Right lung (tissue), 5 donors: ENCODE data around the gene EDA. TPM values are rescaled to one million over a fixed set of nuclear protein-coding genes. Genes with fewer than 3 reads are reported as not detected.
"Not testable (repeated sequence)": the region's sequence is repeated elsewhere in the genome, so short reads cannot be mapped to it uniquely, and the experiment has no call there.

ENCODE experiments used
- DNase-seq, 2 donors: peaks; one replicate each; pipeline ENCODE4 v3.0.0-alpha.2; 2013
- polyA plus RNA-seq, 5 donors: library from polyadenylated mRNA; unstranded; fragments of 120-200 nt; gene quantifications; one replicate each; pipeline versions ENCODE4 v1.2.1 to v1.2.3, GENCODE V29; 2013; ENCODE audit warnings: inconsistent platforms in 1 of 5, low replicate concordance in 1 of 5; ENCODE audit not compliant: insufficient read length in 5 of 5, insufficient read depth in 1 of 5

The EDA gene
- polyA plus RNA-seq, 5 donors = 2.8 to 5.8 (median 3.7) TPM

DNA sequence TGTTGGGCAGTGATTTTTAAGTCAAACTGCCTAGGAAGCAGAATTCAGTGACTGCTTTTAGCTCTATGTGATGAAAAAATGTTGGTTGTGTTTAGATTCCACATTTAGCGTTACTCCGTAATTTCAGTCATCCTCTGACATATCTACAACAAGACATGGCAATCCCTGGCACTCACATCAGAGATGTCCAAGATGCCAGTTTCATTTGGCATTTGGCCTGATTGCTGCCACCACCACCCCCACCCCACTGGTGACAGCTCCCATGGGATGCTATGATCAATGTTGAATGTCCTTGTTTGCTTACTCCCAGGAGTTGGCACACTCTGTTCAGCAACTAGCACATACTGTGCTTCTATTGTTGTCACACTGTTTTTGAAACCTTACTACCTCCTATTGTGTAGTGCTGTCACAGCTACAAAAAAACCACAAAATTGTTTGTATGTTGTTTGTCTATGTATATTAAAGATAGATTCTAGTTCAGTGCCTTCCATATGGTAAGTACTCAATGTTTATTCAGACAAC lies 332.4 kb downstream of the EDA start:
- no peak for DNase-seq

- no peak for DNase-seq
Measured at GRCh38 chrX:69951753-69952152, 335.8 kb downstream of the EDA start.

- DNase-seq = no peak
Measured at GRCh38 chrX:69959712-69960111, 343.8 kb downstream of the EDA start.

DNA sequence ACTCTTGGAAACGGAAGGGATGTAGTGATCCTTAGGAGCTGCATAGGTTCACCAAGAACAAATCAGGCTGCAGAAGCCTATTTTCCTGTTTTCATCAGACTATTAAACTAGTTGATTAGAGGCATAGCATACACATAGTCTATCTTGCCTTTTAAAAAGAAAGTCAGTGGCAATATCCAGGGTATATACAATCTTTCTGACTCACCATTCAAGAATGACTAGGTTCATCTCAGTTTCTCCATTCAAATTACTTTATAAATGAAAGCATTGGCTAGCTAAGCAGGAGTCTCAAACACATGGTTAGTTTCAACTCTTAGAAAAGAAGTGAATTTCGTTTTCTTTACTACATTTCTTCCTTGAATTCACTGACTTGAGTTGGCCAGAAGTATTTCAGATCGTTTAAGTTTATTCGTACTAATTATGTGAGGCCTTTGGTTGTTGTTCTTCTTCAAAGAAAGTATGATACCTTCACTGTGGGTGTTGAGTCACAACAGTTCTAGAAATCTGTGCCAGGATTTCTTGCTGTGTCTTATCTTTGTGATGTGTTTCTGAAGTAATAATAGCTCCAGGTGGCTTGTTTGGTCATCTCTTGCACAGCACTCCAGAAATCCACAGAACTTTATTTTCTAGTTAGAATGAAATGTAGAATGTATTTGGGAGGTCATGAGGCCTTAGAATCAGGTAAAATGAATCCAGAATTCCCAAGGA lies 345.6 kb downstream of the EDA start:
- no peak for DNase-seq

DNA sequence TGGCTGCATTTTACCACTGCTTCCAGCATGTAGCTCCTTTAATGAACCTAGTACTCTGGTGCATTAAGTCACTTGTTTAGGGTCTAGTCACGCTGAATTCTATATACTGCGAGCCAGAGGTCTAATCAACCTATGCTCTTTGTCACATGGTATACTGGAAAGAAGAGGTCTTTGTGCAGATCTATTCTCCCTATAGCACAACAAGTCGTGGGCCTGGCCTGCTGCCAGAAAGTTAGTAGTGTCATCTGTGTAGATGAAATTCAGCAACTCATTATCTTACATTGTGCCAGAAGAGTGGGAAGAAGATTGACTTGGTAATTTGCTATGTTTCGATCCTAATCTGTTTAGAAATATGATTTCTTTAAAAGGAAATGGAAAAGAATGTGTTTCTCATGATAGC lies 353.0 kb downstream of the EDA start:
- peak in 1 of 2 donors; percentile 2 for DNase-seq

GRCh38 chrX:69969460-69969859 lies 353.5 kb downstream of the EDA start:
- DNase-seq = no peak

DNA sequence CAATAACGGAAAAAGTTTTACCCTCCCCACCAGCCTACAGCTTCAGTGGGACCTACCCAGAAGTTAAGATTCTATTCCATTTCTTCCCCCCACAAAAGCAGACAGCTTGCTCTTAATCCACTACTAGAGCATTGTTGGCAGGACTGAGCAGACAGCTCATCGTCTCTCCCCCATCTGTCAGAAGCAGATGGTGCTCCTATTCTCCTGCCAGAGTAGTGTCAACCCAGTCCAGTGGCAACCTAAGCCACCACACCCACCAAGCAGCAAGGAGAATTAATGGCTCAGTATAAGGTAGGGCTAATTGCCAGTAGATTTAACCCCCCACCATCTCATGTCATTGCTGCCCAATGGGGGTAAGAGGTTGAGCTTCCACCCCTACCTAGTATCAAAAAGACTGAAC lies 371.8 kb downstream of the EDA start:
- DNase-seq = no peak

DNA sequence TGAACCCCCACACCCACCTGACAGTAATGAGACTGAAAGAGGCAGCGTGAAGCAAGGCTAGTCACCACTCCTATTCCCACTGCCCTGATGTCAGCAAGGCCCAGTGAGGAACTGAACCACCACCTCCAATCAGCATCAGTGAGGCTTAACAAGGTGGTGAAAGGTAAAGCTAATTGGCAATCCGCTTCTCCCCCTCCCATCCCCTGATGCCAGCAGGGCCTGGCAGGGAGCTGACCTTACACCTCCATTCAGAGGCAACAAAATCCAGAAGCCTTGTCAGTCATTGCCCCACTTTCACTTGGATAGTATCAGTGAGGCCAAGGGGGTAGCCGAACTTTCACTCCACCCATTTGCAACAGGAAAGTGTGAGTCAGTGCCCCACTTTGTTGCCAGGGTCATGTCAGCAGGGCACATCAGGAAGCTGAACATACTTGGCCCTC lies 373.1 kb downstream of the EDA start:
- DNase-seq = no peak

- DNase-seq = no peak
Measured at GRCh38 chrX:69991685-69992084, 375.8 kb downstream of the EDA start.

DNA sequence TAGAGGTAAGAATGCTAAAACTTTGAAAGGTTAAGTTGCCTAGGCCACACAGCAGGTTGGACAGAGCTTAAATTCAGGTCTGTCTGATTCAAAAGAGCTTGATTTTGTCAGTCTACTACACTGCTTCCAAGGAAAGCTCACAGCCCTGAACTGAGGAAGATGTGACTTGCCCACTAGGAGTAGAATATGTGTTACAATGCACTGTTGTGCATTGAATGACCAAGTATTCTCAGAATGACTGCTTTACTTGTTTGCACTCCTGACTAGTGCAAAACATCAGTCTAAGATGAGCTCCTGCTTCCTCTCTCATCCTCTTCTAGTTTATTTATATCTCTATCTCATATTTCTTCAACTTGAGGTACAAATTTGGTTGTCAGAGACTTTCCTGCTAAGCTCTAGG lies 377.6 kb downstream of the EDA start:
- DNase-seq = no peak

GRCh38 chrX:69995362-69996112 lies 379.6 kb downstream of the EDA start:
- DNase-seq = no peak

DNA sequence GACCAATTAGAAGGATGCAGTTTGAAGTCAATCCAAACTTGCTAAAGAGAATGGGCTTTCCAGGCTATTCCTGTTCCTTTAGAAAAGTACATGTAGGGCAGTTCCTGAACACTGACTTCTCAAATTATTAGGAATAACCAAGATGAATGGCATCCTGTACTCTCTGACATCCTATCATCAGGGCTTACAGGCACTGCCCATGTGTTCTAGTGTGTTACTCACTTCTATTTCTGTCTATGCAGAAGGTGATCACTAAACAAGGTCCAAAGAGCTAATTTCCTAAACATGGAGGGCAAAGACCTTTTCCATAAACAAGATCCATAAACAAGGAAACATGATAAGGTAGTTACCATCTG lies 380.2 kb downstream of the EDA start:
- DNase-seq = no peak

DNA sequence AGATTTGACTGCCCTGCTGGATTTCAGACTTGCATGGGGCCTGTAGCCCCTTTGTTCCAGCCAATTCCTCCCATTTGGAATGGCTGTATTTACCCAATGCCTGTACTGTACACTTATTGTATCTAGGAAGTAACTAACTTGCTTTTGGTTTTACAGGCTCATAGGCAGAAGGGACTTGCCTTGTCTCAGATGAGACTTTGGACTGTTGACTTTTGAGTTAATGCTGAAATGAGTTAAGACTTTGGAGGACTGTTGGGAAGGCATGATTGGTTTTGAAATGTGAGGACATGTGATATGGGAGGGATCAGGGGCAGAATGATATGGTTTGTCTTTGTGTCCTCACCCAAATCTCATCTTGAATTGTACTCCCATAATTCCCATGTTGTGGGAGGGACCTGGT lies 382.4 kb downstream of the EDA start:
- DNase-seq = not testable (repeated sequence)

GRCh38 chrX:70001269-70001668 lies 385.4 kb downstream of the EDA start:
- DNase-seq = no peak

GRCh38 chrX:70001708-70002341 lies 385.9 kb downstream of the EDA start:
- no peak for DNase-seq

GRCh38 chrX:70007946-70008345 lies 392.0 kb downstream of the EDA start:
- no peak for DNase-seq

- no peak for DNase-seq
Measured at GRCh38 chrX:70009049-70009448, 393.1 kb downstream of the EDA start.

GRCh38 chrX:70009970-70010369 lies 394.1 kb downstream of the EDA start:
- DNase-seq = no peak

DNA sequence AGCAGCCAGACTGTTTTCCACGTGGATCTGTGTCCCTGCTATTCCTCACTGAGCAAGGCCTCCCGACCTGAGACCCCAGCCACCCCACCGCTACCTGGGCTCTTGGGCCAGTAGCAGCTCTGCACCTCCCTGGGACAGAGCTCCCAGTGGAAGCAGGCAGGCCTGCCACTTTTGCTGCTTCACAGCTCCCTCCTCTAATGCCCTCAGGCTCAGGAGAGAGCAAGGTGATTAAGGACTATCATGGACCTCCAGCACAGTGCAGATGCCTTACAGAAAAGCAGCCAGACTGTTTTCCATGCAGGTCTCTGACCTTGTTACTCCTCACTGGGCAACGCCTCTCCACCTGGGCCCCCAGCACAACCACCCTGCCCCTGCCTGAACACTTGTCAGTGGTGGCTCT lies 396.8 kb downstream of the EDA start:
- DNase-seq = no peak

DNA sequence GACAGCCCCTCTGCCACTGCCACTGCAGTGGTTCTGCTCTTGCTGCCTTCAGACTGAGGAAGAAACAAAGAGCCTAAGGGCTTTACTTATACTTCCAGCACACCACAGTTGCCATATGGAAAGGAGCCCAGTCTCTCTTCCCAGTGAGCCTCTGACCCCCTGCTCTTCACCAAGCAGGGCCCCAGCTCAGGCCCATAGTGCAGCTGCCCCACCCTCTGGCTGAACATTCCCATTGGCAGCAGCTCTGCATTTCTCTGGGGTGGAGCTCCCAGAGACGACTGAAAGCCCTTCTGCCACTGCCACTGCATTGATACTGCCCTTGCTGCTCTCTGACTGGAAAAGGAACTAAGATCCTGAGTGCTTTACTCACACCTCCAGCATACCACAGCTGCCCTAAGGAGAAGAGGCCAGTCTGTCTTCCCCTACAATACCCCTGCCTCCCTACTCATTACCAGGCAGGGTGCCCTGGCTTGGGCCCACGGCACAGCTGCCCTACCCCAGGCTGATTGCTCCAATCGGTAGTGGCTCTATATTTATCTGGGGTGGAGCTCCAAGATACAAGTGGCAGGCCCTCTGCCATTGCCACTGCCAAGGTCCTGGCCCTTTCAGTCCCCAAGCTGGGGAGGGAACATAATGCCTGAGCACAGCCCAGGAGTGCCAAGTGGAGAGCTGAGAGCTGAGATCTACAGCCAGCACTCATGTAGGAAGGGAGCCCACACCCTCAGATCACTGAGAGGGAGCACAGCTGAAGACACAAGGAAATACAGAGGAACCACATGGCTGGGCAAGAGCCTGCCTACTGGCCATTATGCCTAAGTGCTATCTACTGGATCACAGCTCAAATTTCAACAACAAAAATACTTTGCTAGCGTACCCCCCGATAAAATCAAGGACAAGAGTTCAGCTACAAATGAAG lies 397.8 kb downstream of the EDA start:
- peak; percentile 20 to 26 for DNase-seq

GRCh38 chrX:70016513-70016912 lies 400.6 kb downstream of the EDA start:
- DNase-seq = no peak

DNA sequence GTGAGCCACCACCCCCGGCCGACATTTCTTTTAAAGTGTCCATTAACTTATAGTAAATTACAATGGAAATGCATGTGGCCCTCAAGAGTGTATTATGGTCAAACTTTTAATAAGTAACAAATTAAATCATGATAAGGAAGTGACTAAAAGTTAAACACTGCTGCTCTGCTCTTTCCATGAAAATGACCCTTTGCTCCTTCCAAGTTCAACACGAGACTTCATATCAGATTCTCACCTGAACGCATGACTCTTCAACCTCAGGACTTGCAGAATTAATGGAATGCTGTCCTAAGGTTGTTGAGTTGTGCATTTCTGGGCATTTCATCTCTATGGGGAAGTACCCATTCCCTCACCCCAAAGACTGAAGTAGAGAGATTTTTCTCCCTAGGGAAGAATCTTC lies 406.7 kb downstream of the EDA start:
- DNase-seq = no peak
